GM06990 (cell line): ENCODE data around the gene SARDH.

Experiments
- DNase-seq: peaks from one replicate; pipeline ENCODE4 v3.0.0-alpha.2; 2011; ENCODE audit not compliant: insufficient read length; ENCODE audit errors: extremely low read depth
- H3K27me3 ChIP-seq: replicated peaks from 2 replicates; pipeline ENCODE4 v1.6.0; 2011; ENCODE audit warnings: low read length; ENCODE audit not compliant: control insufficient read depth, insufficient read depth
- H3K36me3 ChIP-seq: 2 replicates; pipeline ENCODE4 v1.5.1; 2011; ENCODE audit warnings: low read length; ENCODE audit not compliant: control insufficient read depth, insufficient read depth
- H3K4me3 ChIP-seq: replicated peaks from 2 replicates; pipeline ENCODE4 v1.5.1; 2011; ENCODE audit warnings: low read depth, mild to moderate bottlenecking, control low read depth, low read length
- CTCF ChIP-seq: IDR thresholded peaks from 2 replicates; pipeline ENCODE4 v1.5.1; 2011; ENCODE audit warnings: low read length, control low read depth, mild to moderate bottlenecking, inconsistent platforms; ENCODE audit not compliant: insufficient read depth, poor library complexity, severe bottlenecking

The SARDH gene

GRCh38 chr9:133637451-133638055 is 100.6 kb downstream of the SARDH start:
- no peak for TF ChIP-seq CTCF
- peaks cover 4% of the 10 kb centered on the region; the same call in 1 of the 2 replicates for H3K27me3 ChIP-seq

GRCh38 chr9:133636902-133637301 is 101.2 kb downstream of the SARDH start:
- TF ChIP-seq CTCF: no peak
- Histone ChIP-seq H3K27me3 (peaks cover 4% of the 10 kb centered on the region; the same call in 1 of the 2 replicates), H3K36me3 (no peaks in the 10 kb centered on the region), H3K4me3 (no peak overlapping the region)
- no peak for DNase-seq

More at GRCh38 chr9:133637451-133638055, 100.6 kb downstream of the SARDH start:
- Histone ChIP-seq H3K36me3 (no peaks in the 10 kb centered on the region), H3K4me3 (no peak overlapping the region)
- DNase-seq: no peak

- no peak within 1 kb of the TSS for H3K4me3 ChIP-seq
- no peak for DNase-seq
- H3K27me3 ChIP-seq: peaks cover 3% of the 10 kb centered on the region; the same call in 1 of the 2 replicates
- no peak for TF ChIP-seq CTCF
- no peaks in the 10 kb centered on the region for H3K36me3 ChIP-seq
These were observed 102.3 kb downstream of the SARDH start, which contains the start of gene DBH for GRCh38 chr9:133635533-133636531. Gene DBH, plus strand, starts transcription at chr9:133636363. Its CDS starts 9 bp downstream, at chr9:133636372.

GRCh38 chr9:133635098-133635497 is 103.1 kb downstream of the SARDH start:
- TF ChIP-seq CTCF: no peak
- Histone ChIP-seq H3K36me3 (no peaks in the 10 kb centered on the region), H3K27me3 (peaks cover 3% of the 10 kb centered on the region; the same call in 1 of the 2 replicates), H3K4me3 (no peak overlapping the region)
- DNase-seq: no peak

GRCh38 chr9:133634081-133634691 is 104.0 kb downstream of the SARDH start:
- H3K27me3 ChIP-seq: peaks cover 3% of the 10 kb centered on the region; the same call in 1 of the 2 replicates
- no peak overlapping the region for H3K4me3 ChIP-seq
- DNase-seq: no peak
- TF ChIP-seq CTCF: no peak
- H3K36me3 ChIP-seq: no peaks in the 10 kb centered on the region
